GM18870 (cell line): ENCODE measurements around the gene PLEKHG3.

Source experiments
- ATAC-seq: cut with Tn5 transposase; IDR thresholded peaks from one replicate; pipeline ENCODE4 v1.9.1; 2021; ENCODE audit warnings: moderate library complexity; ENCODE audit not compliant: unreplicated experiment

The PLEKHG3 gene

GRCh38 chr14:64743061-64743460 is 38.8 kb downstream of the PLEKHG3 start:
- ATAC-seq: no peak

GRCh38 chr14:64745511-64746091 is 41.4 kb downstream of the PLEKHG3 start:
- ATAC-seq: no peak

GRCh38 chr14:64746298-64747250 is 42.4 kb downstream of the PLEKHG3 start:
- ATAC-seq: no peak

GRCh38 chr14:64747327-64747726 is 43.1 kb downstream of the PLEKHG3 start:
- no peak for ATAC-seq

- no peak for ATAC-seq
These were observed 44.3 kb downstream of the PLEKHG3 start for GRCh38 chr14:64748521-64748920.

- no peak for ATAC-seq
These were observed 44.9 kb downstream of the PLEKHG3 start for GRCh38 chr14:64748995-64749714.

- no peak for ATAC-seq
These were observed 48.7 kb downstream of the PLEKHG3 start for GRCh38 chr14:64752909-64753308.

GRCh38 chr14:64753374-64753773 is 49.1 kb downstream of the PLEKHG3 start:
- no peak for ATAC-seq

- ATAC-seq: no peak
These were observed 49.8 kb downstream of the PLEKHG3 start for GRCh38 chr14:64753999-64754398.

- no peak for ATAC-seq
These were observed 50.5 kb downstream of the PLEKHG3 start for GRCh38 chr14:64754685-64755084.

GRCh38 chr14:64755781-64756221 is 51.6 kb downstream of the PLEKHG3 start:
- ATAC-seq: no peak

- ATAC-seq: no peak
These were observed 52.5 kb downstream of the PLEKHG3 start for GRCh38 chr14:64756712-64757111.

- ATAC-seq: no peak
These were observed 53.4 kb downstream of the PLEKHG3 start for GRCh38 chr14:64757601-64758000.

GRCh38 chr14:64758025-64758521 is 53.8 kb downstream of the PLEKHG3 start:
- ATAC-seq: no peak

GRCh38 chr14:64758691-64759554 is 54.7 kb downstream of the PLEKHG3 start:
- no peak for ATAC-seq

- no peak for ATAC-seq
These were observed 55.3 kb downstream of the PLEKHG3 start for GRCh38 chr14:64759555-64759938.

- ATAC-seq: no peak
These were observed 56.0 kb downstream of the PLEKHG3 start for GRCh38 chr14:64760146-64760755.

- no peak for ATAC-seq
These were observed 56.7 kb downstream of the PLEKHG3 start for GRCh38 chr14:64760916-64761315.

GRCh38 chr14:64761441-64762043 is 57.3 kb downstream of the PLEKHG3 start:
- no peak for ATAC-seq
